Measurements from ENCODE around the gene DUSP6. TPM values are rescaled to one million over a fixed set of nuclear protein-coding genes. Genes with fewer than 3 reads are reported as not detected.

DUSP6 gene
- total and polyA plus RNA-seq, 7 donors: 27.0 to 39.7 (median 33.2) TPM

DNA sequence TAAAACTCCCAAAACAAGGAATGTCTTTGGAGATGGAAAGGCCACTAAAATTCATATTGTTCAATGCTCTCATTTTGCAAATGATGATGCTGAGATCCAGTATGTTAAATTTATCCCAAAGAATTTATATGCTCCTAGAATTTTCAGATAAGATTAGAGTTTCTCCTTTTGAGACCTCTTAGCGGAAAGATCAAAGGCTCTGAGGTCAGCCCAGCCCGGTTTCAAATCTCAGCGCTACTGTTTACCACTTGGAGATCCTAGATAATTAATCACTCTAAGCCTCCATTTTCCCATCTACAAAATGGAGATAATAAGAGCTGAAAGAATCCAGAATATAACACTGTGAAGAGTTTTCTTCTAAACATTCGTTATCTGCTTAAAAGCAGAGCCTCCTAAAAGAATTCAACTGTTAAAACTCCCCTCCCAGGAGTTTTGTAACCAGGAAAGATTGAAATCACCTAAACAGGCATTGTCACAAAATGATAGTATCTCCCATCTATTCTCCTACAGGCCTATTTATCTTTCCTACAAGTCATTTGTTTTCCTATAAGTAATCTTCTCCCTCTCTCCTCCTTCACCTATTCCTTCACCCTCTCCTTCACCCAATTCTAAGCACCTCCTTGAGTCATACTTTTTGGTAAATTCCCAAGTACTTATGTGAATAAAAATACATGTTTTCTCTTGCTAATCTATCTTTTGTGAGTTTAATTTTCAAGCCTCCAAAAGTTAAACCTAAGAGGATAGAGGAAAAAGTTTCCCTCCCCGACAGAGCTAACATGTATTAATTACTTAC, 16.7 kb downstream of the DUSP6 start:
- Histone ChIP-seq H3K36me3 (no peaks in the 10 kb centered on the region), H3K4me3 (no peak overlapping the region), H3K27ac (no peak overlapping the region), H3K27me3 (no peaks in the 10 kb centered on the region), H3K9me3 (peaks cover 0 to 4% (median 0%) of the 10 kb centered on the region in 4 donors), H3K4me1 (no peaks in the 10 kb centered on the region)
- TF ChIP-seq, protein P1, sequence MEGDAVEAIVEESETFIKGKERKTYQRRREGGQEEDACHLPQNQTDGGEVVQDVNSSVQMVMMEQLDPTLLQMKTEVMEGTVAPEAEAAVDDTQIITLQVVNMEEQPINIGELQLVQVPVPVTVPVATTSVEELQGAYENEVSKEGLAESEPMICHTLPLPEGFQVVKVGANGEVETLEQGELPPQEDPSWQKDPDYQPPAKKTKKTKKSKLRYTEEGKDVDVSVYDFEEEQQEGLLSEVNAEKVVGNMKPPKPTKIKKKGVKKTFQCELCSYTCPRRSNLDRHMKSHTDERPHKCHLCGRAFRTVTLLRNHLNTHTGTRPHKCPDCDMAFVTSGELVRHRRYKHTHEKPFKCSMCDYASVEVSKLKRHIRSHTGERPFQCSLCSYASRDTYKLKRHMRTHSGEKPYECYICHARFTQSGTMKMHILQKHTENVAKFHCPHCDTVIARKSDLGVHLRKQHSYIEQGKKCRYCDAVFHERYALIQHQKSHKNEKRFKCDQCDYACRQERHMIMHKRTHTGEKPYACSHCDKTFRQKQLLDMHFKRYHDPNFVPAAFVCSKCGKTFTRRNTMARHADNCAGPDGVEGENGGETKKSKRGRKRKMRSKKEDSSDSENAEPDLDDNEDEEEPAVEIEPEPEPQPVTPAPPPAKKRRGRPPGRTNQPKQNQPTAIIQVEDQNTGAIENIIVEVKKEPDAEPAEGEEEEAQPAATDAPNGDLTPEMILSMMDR (IDR thresholded peaks at IDR 0.05): no peak
- intact Hi-C loops (cut with DNase I): no loop called here
- 89 to 90% methylated on average over 5 of the region's 5 CpGs for WGBS, 2 donors
- DNase-seq: no peak

DNA sequence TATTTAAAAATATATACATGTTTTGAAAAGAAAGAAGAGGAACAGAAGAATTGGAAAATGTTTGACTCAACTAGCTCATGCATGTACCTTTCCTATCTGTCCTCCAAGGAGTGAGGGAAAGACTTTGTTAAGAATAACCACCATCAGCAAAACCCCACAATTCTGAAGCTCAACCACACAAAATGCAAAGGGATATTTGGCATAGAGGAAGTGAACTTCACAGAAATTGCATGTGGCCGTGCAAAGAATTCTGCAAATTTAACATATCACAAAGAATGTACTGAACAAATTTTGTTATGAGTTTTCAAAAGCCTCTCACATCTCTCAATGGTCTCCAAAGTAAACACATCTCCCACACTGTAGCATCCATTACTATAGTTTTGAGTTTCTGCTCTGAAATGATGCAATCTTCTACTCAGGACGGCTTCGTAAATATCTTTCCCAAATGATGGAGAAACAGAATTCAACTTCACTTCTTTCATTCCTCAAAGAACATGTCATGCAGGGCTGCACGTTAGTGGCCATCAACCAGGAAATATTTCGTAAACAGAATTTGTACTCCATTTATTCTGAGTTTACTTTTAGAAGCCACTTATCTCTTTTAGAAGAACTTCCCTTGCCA, 17.6 kb downstream of the DUSP6 start:
- intact Hi-C loops (cut with DNase I): no loop called here
- Histone ChIP-seq H3K9me3 (peaks cover 0 to 4% (median 0%) of the 10 kb centered on the region in 4 donors), H3K4me1 (no peaks in the 10 kb centered on the region), H3K4me3 (no peak overlapping the region), H3K27me3 (no peaks in the 10 kb centered on the region), H3K36me3 (no peaks in the 10 kb centered on the region), H3K27ac (no peak overlapping the region)
- WGBS, 2 donors: 75 to 77% methylated on average over 5 of the region's 5 CpGs
- DNase-seq: no peak
- TF ChIP-seq POLR2A (IDR thresholded peaks at IDR 0.05) (no peak), EP300 (IDR thresholded peaks at IDR 0.05) (no peak), POLR2AphosphoS5 (IDR thresholded peaks at IDR 0.05) (no peak)
- TF ChIP-seq, protein P1 (IDR thresholded peaks at IDR 0.05): no peak

DNA sequence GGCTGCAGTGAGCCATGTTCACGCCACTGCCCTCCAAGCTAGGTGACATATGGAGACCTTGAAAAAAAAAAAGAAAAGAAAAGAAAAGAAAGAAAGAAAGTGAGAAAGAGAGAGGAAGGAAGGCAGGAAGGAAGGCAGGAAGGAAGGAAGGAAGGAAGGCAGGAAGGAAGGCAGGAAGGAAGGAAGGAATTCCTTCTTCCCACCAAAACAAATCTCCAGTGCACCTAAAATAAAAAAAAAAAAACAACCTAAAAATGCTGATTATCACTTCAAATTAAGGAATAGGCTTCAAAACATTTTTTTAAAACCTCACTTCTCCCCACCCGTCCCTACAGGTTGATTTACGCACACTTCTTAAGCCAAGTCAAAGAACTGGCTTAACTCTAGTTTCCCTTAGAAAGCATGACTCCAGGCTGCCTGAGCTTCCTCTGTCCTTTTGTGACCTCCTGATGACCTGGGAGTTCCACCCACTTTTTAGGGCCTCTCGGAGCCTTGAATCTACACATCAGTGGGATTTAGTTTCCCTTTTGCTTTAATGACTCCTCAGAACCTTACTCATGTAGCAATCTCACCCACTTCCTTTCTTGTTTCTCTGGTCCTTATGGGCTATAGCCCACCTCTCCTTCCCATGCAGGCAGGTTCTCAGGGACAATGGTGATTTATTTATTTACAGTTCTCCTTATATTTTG, 18.6 kb downstream of the DUSP6 start:
- Histone ChIP-seq H3K27ac (no peak overlapping the region), H3K27me3 (no peaks in the 10 kb centered on the region), H3K4me3 (no peak overlapping the region), H3K4me1 (no peaks in the 10 kb centered on the region), H3K36me3 (no peaks in the 10 kb centered on the region), H3K9me3 (peaks cover 0 to 4% (median 0%) of the 10 kb centered on the region in 4 donors)
- 50 to 55% methylated on average over 4 of the region's 4 CpGs for WGBS, 2 donors
- intact Hi-C loops (cut with DNase I): no loop called here
- no peak for DNase-seq
- TF ChIP-seq, protein P1 (IDR thresholded peaks at IDR 0.05): no peak
- TF ChIP-seq POLR2A (IDR thresholded peaks at IDR 0.05) (no peak), POLR2AphosphoS5 (IDR thresholded peaks at IDR 0.05) (no peak), EP300 (IDR thresholded peaks at IDR 0.05) (no peak)

DNA sequence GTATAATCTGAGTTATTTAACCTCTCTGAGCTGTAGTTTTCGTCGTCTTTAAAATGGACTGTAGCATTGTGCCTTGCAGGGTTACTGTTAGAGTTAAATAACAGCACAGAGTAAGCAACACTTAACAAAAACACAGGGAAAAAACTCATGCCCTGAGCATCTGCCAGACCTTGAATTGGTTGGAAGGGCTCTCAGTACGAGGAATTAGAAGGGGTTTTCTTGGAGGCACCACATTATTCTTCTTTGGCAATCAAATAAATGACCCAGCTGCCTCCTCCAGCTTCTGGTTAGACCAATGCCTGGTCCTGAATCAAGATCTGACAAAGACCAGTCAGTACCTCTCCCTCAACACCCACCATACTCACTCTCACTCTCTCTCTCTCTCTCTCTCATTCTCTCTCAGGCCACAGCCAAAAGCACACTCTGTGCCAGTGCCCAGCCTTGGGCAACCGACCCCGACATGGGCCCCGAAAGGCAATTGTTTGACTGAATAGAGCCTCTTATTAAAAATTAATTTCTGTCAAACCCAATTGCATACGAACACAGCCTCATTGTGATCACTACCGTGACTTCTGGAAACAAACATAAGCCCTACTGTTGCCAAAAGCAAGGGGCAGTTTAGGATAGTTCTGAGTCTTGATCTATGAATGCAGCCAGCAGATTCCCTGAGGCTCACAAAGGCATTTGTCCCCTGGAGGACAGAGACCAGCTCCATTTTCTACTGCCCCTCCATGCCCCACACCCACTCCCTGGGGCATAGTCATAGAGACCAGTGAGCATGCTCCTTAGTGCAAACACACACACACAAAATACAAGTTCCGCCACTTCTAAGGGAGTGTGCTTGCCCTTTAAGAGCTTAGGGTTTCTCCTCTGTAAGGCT, 23.9 kb downstream of the DUSP6 start:
- H3K36me3 ChIP-seq: no peaks in the 10 kb centered on the region
- no peaks in the 10 kb centered on the region for H3K27me3 ChIP-seq

More for the DNA sequence above, 23.9 kb downstream of the DUSP6 start:
- Histone ChIP-seq H3K4me1 (no peaks in the 10 kb centered on the region), H3K27ac (peak overlapping the region in 3 of 4 donors; percentile 12 to 52 (median 39)), H3K4me3 (no peak overlapping the region), H3K9me3 (peaks cover 0 to 4% (median 0%) of the 10 kb centered on the region in 4 donors)
- intact Hi-C loops (cut with DNase I): no loop called here
- TF ChIP-seq EP300 (IDR thresholded peaks at IDR 0.05): peak in 2 of 4 donors; percentile 32 to 39
- peak in 3 of 4 donors; percentile 13 to 50 (median 46) for TF ChIP-seq POLR2AphosphoS5 (IDR thresholded peaks at IDR 0.05)
- no peak for TF ChIP-seq POLR2A (IDR thresholded peaks at IDR 0.05)
- TF ChIP-seq, protein P1 (IDR thresholded peaks at IDR 0.05): no peak
- DNase-seq: no peak
- WGBS, 2 donors: 89 to 92% methylated on average over 9 of the region's 9 CpGs
